Measurements from ENCODE around the gene NTM. TPM values are rescaled to one million over a fixed set of nuclear protein-coding genes. Genes with fewer than 3 reads are reported as not detected.

Gene NTM
- total RNA-seq, 2 donors from 2014 or later, result 19.1 to 44.7 TPM

- TF ChIP-seq CTCF (IDR thresholded peaks at IDR 0.05), result no peak
- H3K36me3 ChIP-seq, result no peaks in the 10 kb centered on the region
- DNase-seq (ENCODE audit: low spot score), result no peak
- no peaks in the 10 kb centered on the region for H3K27me3 ChIP-seq
- no peaks in the 10 kb centered on the region for H3K9me3 ChIP-seq
- H3K27ac ChIP-seq, result no peak overlapping the region
- no peaks in the 10 kb centered on the region for H3K4me1 ChIP-seq
- H3K4me3 ChIP-seq, result no peak overlapping the region
These were observed 507.0 kb downstream of the NTM start for GRCh38 chr11:131877246-131877942.

GRCh38 chr11:131880316-131880715 is 509.9 kb downstream of the NTM start:
- no peaks in the 10 kb centered on the region for H3K27me3 ChIP-seq
- no peak for DNase-seq (ENCODE audit: low spot score)

GRCh38 chr11:131880976-131881375 is 510.6 kb downstream of the NTM start:
- no peak for DNase-seq (ENCODE audit: low spot score)
- Histone ChIP-seq H3K27me3 (no peaks in the 10 kb centered on the region), H3K9me3 (no peaks in the 10 kb centered on the region), H3K4me1 (no peaks in the 10 kb centered on the region), H3K27ac (no peak overlapping the region), H3K36me3 (no peaks in the 10 kb centered on the region), H3K4me3 (no peak overlapping the region)
- TF ChIP-seq CTCF (IDR thresholded peaks at IDR 0.05), result no peak

More at GRCh38 chr11:131880316-131880715, 509.9 kb downstream of the NTM start:
- Histone ChIP-seq H3K27ac (no peak overlapping the region), H3K4me3 (no peak overlapping the region), H3K36me3 (no peaks in the 10 kb centered on the region), H3K9me3 (no peaks in the 10 kb centered on the region), H3K4me1 (no peaks in the 10 kb centered on the region)
- no peak for TF ChIP-seq CTCF (IDR thresholded peaks at IDR 0.05)

- H3K4me3 ChIP-seq, result no peak overlapping the region
- TF ChIP-seq CTCF (IDR thresholded peaks at IDR 0.05), result no peak
- H3K27ac ChIP-seq, result no peak overlapping the region
- DNase-seq (ENCODE audit: low spot score), result no peak
- H3K27me3 ChIP-seq, result no peaks in the 10 kb centered on the region
- no peaks in the 10 kb centered on the region for H3K36me3 ChIP-seq
- H3K9me3 ChIP-seq, result no peaks in the 10 kb centered on the region
- H3K4me1 ChIP-seq, result peaks cover 0 to 2% of the 10 kb centered on the region in 2 donors
These were observed 512.9 kb downstream of the NTM start for GRCh38 chr11:131883332-131883731.

- Histone ChIP-seq H3K27ac (no peak overlapping the region), H3K4me1 (peaks cover 0 to 14% of the 10 kb centered on the region in 2 donors), H3K4me3 (no peak overlapping the region), H3K27me3 (no peaks in the 10 kb centered on the region), H3K36me3 (no peaks in the 10 kb centered on the region), H3K9me3 (no peaks in the 10 kb centered on the region)
- DNase-seq (ENCODE audit: low spot score), result no peak
- no peak for TF ChIP-seq CTCF (IDR thresholded peaks at IDR 0.05)
These were observed 514.2 kb downstream of the NTM start for GRCh38 chr11:131884461-131885073.
